Fibroblast of the aortic adventitia (primary cell): ENCODE data around the gene LRRC51. TPM values are rescaled to one million over a fixed set of nuclear protein-coding genes. Genes with fewer than 3 reads are reported as not detected.
A peak's percentile ranks its signal among the peaks of the same experiment; 100 is the strongest.

Experiments used
- DNase-seq: peaks from one replicate; pipeline ENCODE4 v3.0.0-alpha.2; 2010; ENCODE audit warnings: low read depth
- H3K4me3 ChIP-seq: 2 replicates; pipeline ENCODE4 v1.5.1; 2011; ENCODE audit warnings: low read depth, mild to moderate bottlenecking, control low read depth, low read length, moderate library complexity
- CTCF ChIP-seq: IDR thresholded peaks from 2 replicates; pipeline ENCODE4 v1.5.1; 2011; ENCODE audit warnings: mild to moderate bottlenecking, low read length, control low read depth, inconsistent platforms; ENCODE audit not compliant: insufficient read depth
- total RNA-seq: library from RNA; depleted of rRNA; stranded (reverse); fragments of >200 nt; gene quantifications from 2 replicates; pipeline ENCODE4 v1.2.3, GENCODE V29; 2012; ENCODE audit warnings: low replicate concordance

The LRRC51 gene
- 0.98 and 8.9 TPM in 2 replicates for total RNA-seq

- H3K4me3 ChIP-seq: peak within 1 kb of the TSS; percentile 82
- no peak for TF ChIP-seq CTCF
Measured at GRCh38 chr11:72080326-72081183, at the start of gene LRRC51, which contains the start of gene NUMA1. Gene LRRC51, plus strand, starts transcription at chr11:72080850. Its CDS starts 8,234 bp downstream, at chr11:72089084. Gene NUMA1, minus strand, starts transcription at chr11:72080542. Its CDS starts 44,599 bp downstream, at chr11:72035943.

GRCh38 chr11:72036687-72037086 is 44.0 kb upstream of the LRRC51 start:
- H3K4me3 ChIP-seq: no peak overlapping the region
- DNase-seq: no peak
- no peak for TF ChIP-seq CTCF

More at GRCh38 chr11:72080326-72081183, at the start of gene LRRC51, which contains the start of gene NUMA1:
- DNase-seq: peak; percentile 100

- no peak for TF ChIP-seq CTCF
- peak; percentile 47 for DNase-seq
Measured at GRCh38 chr11:72037554-72038311, 42.9 kb upstream of the LRRC51 start.

GRCh38 chr11:72038491-72038890 is 42.2 kb upstream of the LRRC51 start:
- no peak for TF ChIP-seq CTCF
- peak; percentile 81 for DNase-seq
- H3K4me3 ChIP-seq: peak overlapping the region; percentile 91

More at GRCh38 chr11:72037554-72038311, 42.9 kb upstream of the LRRC51 start:
- H3K4me3 ChIP-seq: peak overlapping the region; percentile 91

GRCh38 chr11:72039031-72039855 is 41.4 kb upstream of the LRRC51 start:
- TF ChIP-seq CTCF: no peak
- H3K4me3 ChIP-seq: peak overlapping the region; percentile 91
- DNase-seq: peak; percentile 65

- DNase-seq: peak; percentile 13
- TF ChIP-seq CTCF: no peak
Measured at GRCh38 chr11:72039856-72040401, 40.7 kb upstream of the LRRC51 start.

More at GRCh38 chr11:72039856-72040401, 40.7 kb upstream of the LRRC51 start:
- peak overlapping the region; percentile 91 for H3K4me3 ChIP-seq
